Peyer's patch (tissue), 4 donors: ENCODE results near the gene DDX20. TPM values are rescaled to one million over a fixed set of nuclear protein-coding genes. Genes with fewer than 3 reads are reported as not detected.

ENCODE experiments used
- DNase-seq, 3 donors: peaks; one replicate each; pipeline ENCODE4 v3.0.0-alpha.2; 2017 to 2019
- H3K27ac ChIP-seq, 4 donors: fragments of 200-600 bp; sonication (generic); one replicate each; pipeline ENCODE4 v1.5.1; 2016 to 2019
- H3K27me3 ChIP-seq, 2 donors: fragments of 200-600 bp; sonication (generic); one replicate each; pipeline ENCODE4 v1.5.1; 2019
- H3K36me3 ChIP-seq, 3 donors: fragments of 200-600 bp; sonication (generic); one replicate each; pipeline ENCODE4 v1.5.1; 2016 to 2019
- H3K4me1 ChIP-seq, 4 donors: fragments of 200-600 bp; sonication (generic); one replicate each; pipeline ENCODE4 v1.5.1; 2016 to 2019
- H3K4me3 ChIP-seq, 4 donors: fragments of 200-600 bp; sonication (generic); 1 replicate in 3 of 4; 2 replicates in 1 of 4; pipeline ENCODE4 v1.5.1; 2016 to 2019; ENCODE audit warnings: mild to moderate bottlenecking in 1 of 4
- H3K9me3 ChIP-seq, 4 donors: fragments of 200-600 bp; sonication (generic); one replicate each; pipeline ENCODE4 v1.5.1; 2016 to 2019; ENCODE audit warnings: mild to moderate bottlenecking in 1 of 4
- CTCF ChIP-seq, 6 experiments: fragments of 450-650 bp in 4 of 6; fragments of 200-600 bp in 2 of 6; sonication (generic) in 1 of 6; IDR thresholded peaks; one replicate each; pipeline ENCODE4 v1.5.1; 2017 to 2019; ENCODE audit warnings: antibody characterized with exemption in 6 of 6, mild to moderate bottlenecking in 3 of 6, moderate library complexity in 1 of 6
- POLR2A ChIP-seq, 2 donors: fragments of 450-650 bp; IDR thresholded peaks; one replicate each; pipeline ENCODE4 v1.5.1; 2017; ENCODE audit warnings: antibody characterized with exemption in 2 of 2, mild to moderate bottlenecking in 2 of 2, moderate library complexity in 2 of 2
- total RNA-seq, 4 donors: library from RNA; depleted of rRNA; stranded (reverse); fragments of >200 nt; gene quantifications; one replicate each; pipeline ENCODE4 v1.1.0, GENCODE V29; 2016

The DDX20 gene
- total RNA-seq, 4 donors from 2014 or later, result 13.5 to 34.7 (median 22.5) TPM

DNA sequence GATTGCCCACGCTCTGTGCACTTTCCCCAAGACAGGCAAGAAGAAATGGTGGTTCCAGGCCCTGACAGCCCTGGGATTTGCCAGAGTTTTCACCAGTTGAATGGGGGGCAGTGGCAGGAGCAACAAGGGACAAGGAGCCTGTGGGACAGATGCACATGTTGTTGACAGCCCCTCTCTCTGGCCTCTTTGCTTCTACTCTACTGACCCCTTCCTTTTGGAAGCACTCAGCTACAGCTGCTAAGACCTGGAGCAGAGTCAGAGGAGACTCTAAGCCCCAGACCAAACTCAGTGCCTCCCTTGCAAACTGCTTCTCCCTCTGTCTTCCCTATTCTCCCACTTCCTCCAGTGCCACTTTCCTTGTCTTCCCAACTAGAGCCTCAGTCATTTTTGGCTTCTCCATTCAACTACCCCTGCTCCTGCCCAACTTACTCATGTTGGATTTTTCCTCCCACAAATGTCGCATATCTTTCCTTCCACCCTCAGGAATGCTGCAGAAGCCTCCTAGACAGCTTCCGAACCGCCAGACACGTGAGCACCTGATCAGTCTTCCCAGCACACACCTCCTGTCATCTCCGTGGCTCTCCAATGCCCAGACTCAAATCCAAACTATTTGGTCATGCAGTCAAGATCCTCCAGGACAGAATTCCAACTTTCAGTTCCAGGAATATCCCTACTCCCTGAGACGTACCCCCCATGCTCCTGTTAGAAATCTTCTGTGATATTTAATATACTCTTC is 25.6 kb upstream of the DDX20 start:
- H3K4me1 ChIP-seq, result peaks cover 0 to 22% (median 0%) of the 10 kb centered on the region in 4 donors
- no peaks in the 10 kb centered on the region for H3K9me3 ChIP-seq
- TF ChIP-seq CTCF (IDR thresholded peaks at IDR 0.05) (no peak), POLR2A (IDR thresholded peaks at IDR 0.05) (no peak)
- no peak overlapping the region for H3K4me3 ChIP-seq
- H3K27ac ChIP-seq, result no peak overlapping the region
- no peaks in the 10 kb centered on the region for H3K27me3 ChIP-seq
- H3K36me3 ChIP-seq, result no peaks in the 10 kb centered on the region
- DNase-seq, result no peak

- Histone ChIP-seq H3K36me3 (no peaks in the 10 kb centered on the region), H3K4me3 (no peak overlapping the region), H3K27me3 (no peaks in the 10 kb centered on the region), H3K27ac (no peak overlapping the region), H3K9me3 (no peaks in the 10 kb centered on the region), H3K4me1 (peaks cover 0 to 22% (median 0%) of the 10 kb centered on the region in 4 donors)
- DNase-seq, result no peak
- TF ChIP-seq CTCF (IDR thresholded peaks at IDR 0.05) (no peak), POLR2A (IDR thresholded peaks at IDR 0.05) (no peak)
Observed at GRCh38 chr1:111730706-111731105, 25.0 kb upstream of the DDX20 start.

GRCh38 chr1:111731956-111732355 is 23.7 kb upstream of the DDX20 start:
- Histone ChIP-seq H3K4me3 (no peak overlapping the region), H3K27me3 (no peaks in the 10 kb centered on the region), H3K9me3 (no peaks in the 10 kb centered on the region), H3K27ac (no peak overlapping the region), H3K36me3 (no peaks in the 10 kb centered on the region), H3K4me1 (peaks cover 0 to 22% (median 0%) of the 10 kb centered on the region in 4 donors)
- TF ChIP-seq CTCF (IDR thresholded peaks at IDR 0.05) (no peak), POLR2A (IDR thresholded peaks at IDR 0.05) (no peak)
- DNase-seq, result no peak

GRCh38 chr1:111732718-111733117 is 23.0 kb upstream of the DDX20 start:
- no peak for DNase-seq

DNA sequence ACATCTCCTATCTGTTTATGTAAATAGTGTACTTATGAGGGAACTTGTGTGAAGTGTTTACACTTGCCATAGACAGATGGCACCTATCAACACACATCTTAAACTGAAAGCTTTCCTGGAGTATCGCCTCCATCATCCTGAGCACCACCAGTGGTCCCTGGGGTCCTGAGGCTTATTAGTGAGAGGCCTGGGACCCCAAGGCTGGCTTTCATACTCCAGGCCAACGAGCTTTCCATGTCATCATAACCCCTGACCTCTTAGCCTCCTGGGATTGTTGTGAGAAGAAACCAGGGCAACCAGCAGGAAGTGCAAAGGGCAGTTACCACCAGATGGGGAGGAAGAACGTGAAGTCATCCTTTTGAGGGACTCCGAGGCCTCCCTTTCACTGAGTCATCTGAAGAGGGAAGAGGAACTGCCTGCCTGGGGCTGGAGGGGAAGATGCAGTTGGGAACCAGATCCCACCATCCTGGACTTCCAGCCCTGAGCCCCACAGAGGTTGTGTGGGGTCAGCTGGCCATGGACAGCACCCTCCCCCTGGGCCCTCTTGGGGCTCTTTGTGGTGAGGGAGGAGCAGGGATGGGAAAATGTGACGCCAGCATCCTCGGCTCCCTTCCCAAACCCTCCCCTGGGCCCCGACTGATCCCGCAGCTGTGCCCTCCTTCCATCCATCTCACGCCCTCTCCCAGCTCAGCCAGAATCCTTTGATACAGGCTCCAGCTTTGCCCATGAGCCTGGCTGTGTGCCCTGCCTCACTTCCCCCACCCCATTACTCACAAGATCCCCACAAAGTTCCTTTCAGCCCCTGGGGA is 22.3 kb upstream of the DDX20 start:
- no peaks in the 10 kb centered on the region for H3K27me3 ChIP-seq
- H3K4me3 ChIP-seq, result no peak overlapping the region
- no peaks in the 10 kb centered on the region for H3K36me3 ChIP-seq
- TF ChIP-seq POLR2A (IDR thresholded peaks at IDR 0.05), result no peak
- TF ChIP-seq CTCF (IDR thresholded peaks at IDR 0.05), result no peak
- no peak for DNase-seq
- peak overlapping the region in 3 of 4 donors; percentile 58 to 68 (median 65) for H3K27ac ChIP-seq
- no peaks in the 10 kb centered on the region for H3K9me3 ChIP-seq
- H3K4me1 ChIP-seq, result peaks cover 0 to 35% (median 2%) of the 10 kb centered on the region in 4 donors

More at GRCh38 chr1:111732718-111733117, 23.0 kb upstream of the DDX20 start:
- H3K4me3 ChIP-seq, result no peak overlapping the region
- H3K27me3 ChIP-seq, result no peaks in the 10 kb centered on the region
- H3K9me3 ChIP-seq, result no peaks in the 10 kb centered on the region
- H3K27ac ChIP-seq, result peak overlapping the region in 3 of 4 donors; percentile 28 to 68 (median 58)
- peaks cover 0 to 28% (median 0%) of the 10 kb centered on the region in 4 donors for H3K4me1 ChIP-seq
- no peak for TF ChIP-seq POLR2A (IDR thresholded peaks at IDR 0.05)
- TF ChIP-seq CTCF (IDR thresholded peaks at IDR 0.05), result no peak
- H3K36me3 ChIP-seq, result no peaks in the 10 kb centered on the region
